Sigmoid colon (tissue), 3 donors: ENCODE results near the gene ZNF718.
"Not testable (repeated sequence)": the region's sequence is repeated elsewhere in the genome, so short reads cannot be mapped to it uniquely, and the experiment has no call there.

Experiments used
- CTCF ChIP-seq, 4 experiments: fragments of 450-650 bp in 3 of 4; fragments of 200-600 bp in 1 of 4; IDR thresholded peaks; one replicate each; pipeline ENCODE4 v1.5.1; 2016 to 2019; ENCODE audit warnings: antibody characterized with exemption in 4 of 4, mild to moderate bottlenecking in 3 of 4, moderate library complexity in 2 of 4
- POLR2A ChIP-seq, 2 donors: fragments of 450-650 bp; IDR thresholded peaks; one replicate each; pipeline ENCODE4 v1.6.1; 2016; ENCODE audit warnings: antibody characterized with exemption in 2 of 2, mild to moderate bottlenecking in 2 of 2, moderate library complexity in 2 of 2

GRCh38 chr4:195159-195558, 70.9 kb downstream of the ZNF718 start:
- not testable (repeated sequence) for TF ChIP-seq CTCF, POLR2A (IDR thresholded peaks at IDR 0.05)
